HG03439 (cell line): ENCODE data around the gene KMT2B.
"Not testable (repeated sequence)": the region's sequence is repeated elsewhere in the genome, so short reads cannot be mapped to it uniquely, and the experiment has no call there.

Source experiments
- ATAC-seq: cut with Tn5 transposase; IDR thresholded peaks from one replicate; pipeline ENCODE4 v1.9.1; 2021; ENCODE audit warnings: mild to moderate bottlenecking, moderate library complexity; ENCODE audit not compliant: unreplicated experiment

KMT2B gene

DNA sequence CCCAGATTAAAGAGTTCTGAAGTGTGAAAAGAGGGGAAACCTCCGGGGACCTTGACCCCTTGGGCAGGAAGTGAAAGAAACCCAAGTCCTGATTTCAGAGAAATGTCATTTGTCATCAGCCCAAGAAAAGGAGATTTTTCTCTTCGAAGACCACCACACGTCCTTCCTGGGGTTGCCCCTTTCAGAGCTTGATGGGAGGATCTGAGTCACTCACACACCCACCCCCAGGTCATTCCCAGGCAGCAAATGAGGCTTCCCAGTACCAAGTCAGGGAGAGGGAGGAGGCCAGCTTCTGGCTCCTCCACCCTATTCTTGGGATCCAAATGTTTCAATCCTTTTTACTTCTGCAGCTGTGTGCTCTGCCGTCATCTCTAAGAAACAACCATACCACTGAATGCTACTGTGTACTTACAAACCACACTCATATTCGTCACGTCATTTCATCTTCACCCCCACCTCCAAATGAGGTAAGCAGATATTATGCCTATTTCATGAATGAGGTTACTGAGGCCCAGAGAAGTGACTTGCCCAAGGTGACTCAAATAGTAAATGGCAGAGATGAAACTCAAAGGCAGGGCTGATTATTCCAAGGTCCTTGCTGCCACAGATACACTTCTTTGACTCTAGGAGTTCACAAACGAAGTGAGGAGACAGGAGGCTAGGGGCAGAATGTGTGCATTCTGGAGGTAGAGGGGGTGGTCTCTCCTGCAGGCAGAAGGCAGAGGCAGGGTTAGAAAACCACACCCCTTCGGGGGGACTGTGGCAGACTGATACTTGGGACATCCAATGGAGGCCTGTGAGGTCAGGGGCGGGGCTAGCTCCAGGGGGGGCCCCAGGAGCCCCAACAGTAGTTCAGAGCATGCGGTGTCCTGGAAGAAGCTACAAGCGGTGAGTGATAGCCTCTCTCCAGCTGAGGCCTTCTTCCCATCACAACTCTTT lies 5.0 kb upstream of the KMT2B start:
- no peak for ATAC-seq

DNA sequence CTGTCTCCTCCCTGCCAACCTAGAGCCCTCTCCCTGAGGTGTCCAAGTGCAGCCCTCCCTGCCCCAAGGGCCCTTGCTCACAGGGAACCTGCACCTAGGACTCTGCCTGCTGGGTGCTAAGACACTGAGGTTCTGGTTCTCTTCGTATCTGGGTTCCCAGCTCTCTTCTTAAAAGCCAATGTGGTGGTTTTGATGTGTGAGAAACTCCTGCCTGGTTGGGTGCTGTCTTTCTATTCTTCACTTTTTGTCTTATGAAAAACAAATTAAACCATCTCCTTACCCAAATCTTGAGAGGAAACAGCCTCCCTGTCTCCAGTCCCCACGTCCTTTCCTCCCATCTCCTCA lies 4.3 kb upstream of the KMT2B start:
- no peak for ATAC-seq

DNA sequence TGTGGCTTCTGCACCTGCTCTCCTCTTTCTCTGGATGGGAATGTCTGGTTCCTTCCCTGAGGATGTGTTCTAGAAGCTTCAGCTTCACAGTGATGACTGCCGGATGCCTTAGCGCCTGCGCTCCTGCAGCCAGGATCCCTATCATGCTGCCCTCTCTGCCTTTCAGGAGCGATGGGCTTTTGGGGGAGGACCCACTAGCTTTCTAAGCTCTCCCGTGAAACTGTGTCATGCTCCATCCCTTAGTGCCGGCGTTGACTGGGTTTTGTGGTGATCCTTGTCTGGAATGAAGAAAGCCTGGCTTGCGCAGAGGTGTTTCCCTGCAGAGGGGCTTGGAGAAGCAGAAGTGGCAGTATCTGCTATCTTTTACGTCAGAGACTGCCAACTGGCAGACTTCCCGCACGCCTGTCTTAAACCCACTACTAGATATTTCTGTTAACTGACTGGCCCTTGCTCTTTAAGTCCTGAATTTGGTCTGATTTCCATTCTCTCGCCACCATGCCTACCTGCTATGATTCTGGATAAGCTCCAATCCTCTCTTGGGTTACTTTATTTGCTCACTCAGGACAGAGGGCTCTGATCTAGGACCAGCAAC lies 3.8 kb upstream of the KMT2B start:
- no peak for ATAC-seq

DNA sequence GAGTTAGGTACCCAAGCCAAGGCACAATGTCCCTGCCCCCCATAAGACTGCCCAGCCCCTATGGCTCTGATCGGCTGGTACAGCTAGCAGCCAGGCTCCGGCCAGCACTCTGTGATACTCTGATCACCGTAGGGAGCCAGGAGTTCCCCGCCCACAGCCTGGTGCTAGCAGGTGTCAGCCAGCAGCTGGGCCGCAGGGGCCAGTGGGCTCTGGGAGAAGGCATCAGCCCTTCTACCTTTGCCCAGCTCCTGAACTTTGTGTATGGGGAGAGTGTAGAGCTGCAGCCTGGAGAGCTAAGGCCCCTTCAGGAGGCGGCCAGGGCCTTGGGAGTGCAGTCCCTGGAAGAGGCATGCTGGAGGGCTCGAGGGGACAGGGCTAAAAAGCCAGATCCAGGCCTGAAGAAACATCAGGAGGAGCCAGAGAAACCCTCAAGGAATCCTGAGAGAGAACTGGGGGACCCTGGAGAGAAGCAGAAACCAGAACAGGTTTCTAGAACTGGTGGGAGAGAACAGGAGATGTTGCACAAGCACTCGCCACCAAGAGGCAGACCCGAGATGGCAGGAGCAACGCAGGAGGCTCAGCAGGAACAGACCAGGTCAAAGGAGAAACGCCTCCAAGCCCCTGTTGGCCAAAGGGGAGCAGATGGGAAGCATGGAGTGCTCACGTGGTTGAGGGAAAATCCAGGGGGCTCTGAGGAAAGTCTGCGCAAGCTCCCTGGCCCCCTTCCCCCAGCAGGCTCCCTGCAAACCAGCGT lies 3.0 kb upstream of the KMT2B start:
- no peak for ATAC-seq

DNA sequence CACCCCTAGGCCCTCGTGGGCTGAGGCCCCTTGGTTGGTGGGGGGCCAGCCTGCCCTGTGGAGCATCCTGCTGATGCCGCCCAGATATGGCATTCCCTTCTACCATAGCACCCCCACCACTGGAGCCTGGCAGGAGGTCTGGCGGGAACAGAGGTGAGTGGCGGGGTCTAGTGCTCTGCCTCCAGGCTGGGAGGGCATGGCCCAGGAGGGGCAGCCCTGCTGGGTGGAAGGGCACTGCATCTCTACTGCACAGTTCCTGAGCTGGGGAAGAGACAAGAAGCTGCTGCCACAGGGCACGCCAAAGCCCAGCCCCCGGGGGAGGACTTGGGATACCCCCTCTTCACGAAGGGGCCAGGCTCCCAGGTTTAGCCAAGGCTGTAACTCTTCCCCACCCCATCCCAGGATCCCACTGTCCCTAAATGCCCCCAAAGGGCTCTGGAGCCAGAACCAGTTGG lies 2.4 kb upstream of the KMT2B start:
- ATAC-seq: no peak

DNA sequence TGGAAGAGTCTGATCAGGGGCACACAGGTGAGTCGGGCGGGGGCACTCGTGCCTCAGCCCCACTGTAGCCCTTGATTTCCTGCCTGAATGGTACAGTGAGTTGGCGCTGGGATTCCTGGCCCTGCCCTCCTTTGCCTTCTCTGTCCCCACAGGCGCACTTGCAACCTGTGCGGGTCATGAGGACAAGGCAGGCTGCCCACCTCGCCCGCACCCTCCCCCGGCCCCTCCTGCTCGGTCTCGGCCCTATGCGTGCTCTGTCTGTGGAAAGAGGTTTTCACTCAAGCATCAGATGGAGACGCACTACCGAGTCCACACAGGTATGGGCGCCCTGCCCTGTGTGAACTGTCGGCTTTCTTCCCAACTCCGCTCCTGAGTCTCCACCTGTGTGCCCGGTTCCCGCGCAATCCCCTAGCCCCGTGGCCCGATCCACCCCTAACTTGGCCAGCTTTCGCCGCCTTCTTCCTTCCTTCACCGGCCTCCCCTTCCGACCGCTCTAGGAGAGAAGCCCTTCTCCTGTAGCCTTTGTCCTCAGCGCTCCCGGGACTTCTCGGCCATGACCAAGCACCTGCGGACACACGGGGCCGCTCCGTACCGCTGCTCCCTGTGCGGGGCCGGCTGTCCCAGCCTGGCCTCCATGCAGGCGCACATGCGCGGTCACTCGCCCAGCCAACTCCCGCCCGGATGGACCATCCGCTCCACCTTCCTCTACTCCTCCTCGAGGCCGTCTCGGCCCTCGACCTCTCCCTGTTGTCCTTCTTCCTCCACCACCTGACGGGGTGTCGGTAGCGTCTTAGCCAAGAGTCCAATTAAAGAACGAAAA lies 1.6 kb upstream of the KMT2B start:
- peak; percentile 4 for ATAC-seq

DNA sequence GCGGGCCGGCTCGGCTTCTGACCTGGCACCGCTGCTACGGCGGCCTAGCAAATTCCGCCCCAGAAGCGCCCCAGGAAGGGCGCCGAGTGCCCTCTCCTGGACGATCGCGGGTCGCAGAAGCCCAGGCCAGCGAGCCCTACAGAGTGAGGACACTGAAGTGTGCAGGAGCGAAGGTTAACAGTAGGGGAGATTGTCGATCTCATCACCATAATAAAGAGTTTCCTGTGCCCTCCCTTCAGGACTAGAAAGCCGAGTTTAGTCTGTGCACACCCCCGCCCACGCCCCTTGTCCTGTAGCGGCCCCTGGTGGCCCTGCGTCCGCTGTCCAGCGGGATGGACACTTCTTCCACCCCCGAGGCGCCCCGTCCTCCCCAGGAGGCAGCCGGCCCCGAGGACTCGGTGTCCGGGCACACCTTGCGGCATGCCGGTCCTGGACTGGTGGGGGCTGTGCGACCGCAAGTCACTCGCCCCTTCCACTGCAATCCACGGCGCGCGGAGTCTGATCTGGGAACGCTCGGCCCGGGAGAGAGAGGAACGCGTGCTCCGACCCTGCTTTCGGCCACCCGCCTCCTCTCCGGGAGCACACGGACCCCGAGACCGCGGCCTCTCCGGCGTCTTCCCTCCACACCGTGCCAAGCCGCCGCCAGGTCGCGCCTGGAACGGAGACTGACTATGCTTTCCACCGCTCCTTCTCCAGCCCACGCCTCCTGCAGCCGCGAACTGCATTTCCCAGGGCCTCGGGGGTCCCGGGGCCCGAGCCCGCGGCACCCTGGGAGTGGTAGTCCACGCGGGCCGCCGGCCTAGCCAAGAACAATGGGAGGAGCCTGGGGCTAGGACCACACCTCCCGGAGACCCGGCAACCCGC lies 770 bp upstream of the KMT2B start:
- peak; percentile 61 for ATAC-seq

DNA sequence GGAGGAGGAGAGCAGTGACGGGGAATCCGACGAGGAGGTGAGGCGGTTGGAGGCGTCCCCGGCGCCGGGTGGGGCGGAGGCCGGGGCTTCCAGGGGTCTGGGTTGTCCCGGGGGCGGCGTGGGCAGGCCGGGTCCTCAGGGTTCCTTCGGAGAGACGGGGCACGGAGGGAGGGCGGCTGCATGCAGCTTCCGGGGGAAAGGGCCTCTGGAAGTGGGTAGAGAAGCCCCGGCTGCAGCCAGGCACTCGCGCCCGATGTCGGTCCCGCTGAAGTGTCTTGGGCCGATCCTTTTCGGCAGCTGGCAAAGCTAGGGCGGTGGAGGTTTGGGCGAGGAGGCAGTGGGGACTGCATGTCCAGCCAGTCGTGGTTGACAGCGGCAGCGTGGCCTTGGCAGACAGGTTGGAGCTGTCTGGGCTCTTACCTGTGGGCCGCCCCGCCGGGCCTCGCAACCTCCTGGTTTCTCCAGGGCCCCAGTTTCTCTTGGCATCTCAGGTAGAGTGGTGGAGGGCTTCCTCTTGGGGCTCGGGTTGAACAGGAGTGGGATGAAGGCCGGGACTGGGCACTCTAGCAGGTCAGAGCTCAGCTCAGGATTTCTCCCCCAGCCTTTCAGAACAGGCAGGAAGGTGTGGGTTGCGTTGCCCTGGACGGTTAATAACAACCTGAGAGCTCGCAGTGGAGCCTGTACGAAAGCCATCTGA lies 690 bp downstream of the KMT2B start:
- ATAC-seq: no peak

DNA sequence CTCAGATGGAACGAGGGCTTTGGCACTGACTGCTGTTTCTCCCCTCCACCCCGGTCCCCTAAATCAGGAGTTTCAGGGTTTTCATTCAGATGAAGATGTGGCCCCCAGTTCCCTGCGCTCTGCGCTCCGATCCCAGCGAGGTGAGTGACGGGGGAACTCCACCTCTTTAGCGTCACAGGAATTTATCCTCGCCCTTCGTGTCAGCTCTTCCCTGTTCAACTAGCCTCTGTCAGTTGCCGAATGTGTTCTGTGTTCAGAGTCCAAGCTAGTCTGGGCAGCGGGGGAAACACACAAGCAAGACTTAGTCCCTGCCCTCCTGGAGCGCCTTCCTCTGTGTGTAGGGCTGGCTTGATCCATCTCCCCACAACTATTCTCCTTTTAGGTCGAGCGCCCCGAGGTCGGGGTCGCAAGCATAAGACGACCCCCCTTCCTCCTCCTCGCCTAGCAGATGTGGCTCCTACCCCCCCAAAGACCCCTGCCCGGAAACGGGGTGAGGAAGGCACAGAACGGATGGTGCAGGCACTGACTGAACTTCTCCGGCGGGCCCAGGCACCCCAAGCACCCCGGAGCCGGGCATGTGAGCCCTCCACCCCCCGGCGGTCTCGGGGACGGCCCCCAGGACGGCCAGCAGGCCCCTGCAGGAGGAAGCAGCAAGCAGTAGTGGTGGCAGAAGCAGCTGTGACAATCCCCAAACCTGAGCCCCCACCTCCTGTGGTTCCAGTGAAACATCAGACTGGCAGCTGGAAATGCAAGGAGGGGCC lies 1.8 kb downstream of the KMT2B start:
- no peak for ATAC-seq

DNA sequence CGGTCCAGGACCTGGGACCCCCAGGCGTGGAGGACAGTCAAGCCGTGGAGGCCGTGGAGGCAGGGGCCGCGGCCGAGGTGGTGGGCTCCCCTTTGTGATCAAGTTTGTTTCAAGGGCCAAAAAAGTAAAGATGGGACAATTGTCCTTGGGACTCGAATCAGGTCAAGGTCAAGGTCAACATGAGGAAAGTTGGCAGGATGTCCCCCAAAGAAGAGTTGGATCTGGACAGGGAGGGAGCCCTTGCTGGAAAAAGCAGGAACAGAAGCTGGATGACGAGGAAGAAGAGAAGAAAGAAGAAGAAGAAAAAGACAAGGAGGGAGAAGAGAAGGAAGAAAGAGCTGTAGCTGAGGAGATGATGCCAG lies 2.3 kb downstream of the KMT2B start:
- no peak for ATAC-seq

DNA sequence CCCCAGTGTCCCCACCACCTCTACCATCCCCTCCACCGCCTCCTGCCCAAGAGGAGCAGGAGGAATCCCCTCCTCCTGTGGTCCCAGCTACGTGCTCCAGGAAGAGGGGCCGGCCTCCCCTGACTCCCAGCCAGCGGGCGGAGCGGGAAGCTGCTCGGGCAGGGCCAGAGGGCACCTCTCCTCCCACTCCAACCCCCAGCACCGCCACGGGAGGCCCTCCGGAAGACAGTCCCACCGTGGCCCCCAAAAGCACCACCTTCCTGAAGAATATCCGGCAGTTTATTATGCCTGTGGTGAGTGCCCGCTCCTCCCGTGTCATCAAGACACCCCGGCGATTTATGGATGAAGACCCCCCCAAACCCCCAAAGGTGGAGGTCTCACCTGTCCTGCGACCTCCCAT lies 2.8 kb downstream of the KMT2B start:
- ATAC-seq: no peak

DNA sequence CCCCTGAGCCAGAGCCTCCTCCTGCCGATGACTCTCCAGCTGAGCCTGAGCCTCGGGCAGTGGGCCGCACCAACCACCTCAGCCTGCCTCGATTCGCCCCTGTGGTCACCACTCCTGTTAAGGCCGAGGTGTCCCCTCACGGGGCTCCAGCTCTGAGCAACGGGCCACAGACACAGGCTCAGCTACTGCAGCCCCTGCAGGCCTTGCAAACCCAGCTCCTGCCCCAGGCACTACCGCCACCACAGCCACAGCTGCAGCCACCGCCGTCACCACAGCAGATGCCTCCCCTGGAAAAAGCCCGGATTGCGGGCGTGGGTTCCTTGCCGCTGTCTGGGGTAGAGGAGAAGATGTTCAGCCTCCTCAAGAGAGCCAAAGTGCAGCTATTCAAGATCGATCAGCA lies 3.6 kb downstream of the KMT2B start:
- ATAC-seq: no peak

DNA sequence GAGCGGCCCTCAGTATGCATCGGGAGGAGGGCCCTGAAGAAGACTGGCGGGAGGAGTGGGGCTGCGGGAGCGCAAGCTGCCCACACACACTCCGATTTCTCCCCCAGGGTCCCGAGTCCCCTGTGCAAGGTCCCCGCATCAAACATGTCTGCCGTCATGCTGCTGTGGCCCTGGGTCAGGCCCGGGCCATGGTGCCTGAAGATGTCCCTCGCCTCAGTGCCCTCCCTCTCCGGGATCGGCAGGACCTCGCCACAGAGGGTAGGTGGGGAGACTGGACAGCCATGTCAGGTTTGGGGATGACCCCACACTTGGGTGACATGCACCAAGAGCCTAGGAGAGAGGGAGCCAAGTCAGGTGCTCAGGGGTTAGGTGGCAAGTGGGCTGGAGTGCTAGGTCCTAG lies 4.7 kb downstream of the KMT2B start:
- no peak for ATAC-seq

DNA sequence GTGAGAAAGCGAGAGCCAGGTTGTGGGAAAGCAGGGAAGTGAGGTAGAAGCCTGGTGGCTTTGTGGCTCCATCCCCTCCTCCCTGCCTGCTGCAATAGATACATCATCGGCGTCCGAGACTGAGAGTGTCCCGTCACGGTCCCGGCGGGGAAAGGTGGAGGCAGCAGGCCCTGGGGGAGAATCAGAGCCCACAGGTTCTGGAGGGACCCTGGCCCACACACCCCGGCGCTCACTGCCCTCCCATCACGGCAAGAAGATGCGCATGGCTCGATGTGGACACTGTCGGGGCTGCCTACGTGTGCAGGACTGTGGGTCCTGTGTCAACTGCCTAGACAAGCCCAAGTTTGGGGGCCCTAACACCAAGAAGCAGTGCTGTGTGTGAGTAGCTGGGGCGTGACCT lies 5.1 kb downstream of the KMT2B start:
- ATAC-seq: no peak

DNA sequence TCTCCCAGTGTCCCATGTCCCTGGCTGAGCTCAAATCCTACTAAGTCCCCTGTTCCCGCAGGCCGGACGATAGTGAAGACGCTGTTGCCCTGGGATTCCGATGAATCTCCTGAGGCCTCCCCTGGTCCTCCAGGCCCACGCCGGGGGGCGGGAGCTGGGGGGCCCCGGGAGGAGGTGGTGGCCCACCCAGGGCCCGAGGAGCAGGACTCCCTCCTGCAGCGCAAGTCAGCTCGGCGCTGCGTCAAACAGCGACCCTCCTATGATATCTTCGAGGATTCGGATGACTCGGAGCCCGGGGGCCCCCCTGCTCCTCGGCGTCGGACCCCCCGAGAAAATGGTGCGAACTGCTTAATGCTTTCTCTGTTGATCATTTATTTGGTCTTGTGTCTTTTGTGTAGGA lies 5.9 kb downstream of the KMT2B start:
- ATAC-seq: no peak

DNA sequence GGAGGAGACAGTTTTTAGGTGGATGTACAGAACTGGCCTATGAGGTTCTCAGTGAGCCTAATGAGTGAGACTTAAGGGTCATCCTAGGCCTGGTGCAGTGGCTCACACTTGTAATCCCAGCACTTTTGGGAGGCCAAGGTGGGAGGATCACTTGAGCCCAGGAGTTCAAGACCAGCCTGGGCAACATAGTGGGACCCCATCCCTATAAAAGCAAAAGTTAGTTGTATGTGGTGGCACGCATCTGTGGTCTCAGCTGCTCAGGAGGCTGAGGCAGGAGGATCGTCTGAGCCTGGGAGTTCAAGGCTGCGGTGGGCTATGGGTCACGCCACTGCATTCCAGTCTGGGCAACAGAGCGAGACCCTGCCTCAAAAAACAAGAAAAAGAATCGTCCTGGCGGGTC lies 6.3 kb downstream of the KMT2B start:
- ATAC-seq: not testable (repeated sequence)

DNA sequence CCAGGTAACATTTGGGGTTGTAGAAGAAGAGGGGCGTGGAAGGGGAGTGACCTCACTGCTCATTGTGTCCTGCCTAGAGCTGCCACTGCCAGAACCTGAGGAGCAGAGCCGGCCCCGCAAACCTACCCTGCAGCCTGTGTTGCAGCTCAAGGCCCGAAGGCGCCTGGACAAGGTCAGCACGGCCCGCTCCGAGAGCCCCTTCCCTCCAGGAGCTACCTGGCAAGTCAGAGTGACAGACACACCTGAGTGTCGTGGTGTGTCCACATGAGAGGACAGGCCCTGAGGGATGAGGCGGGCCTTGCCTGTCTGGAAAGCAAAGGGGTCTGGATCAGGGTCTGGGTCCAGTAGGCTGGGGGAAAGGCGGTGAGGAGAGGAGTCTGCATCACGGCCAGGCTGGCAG lies 6.8 kb downstream of the KMT2B start:
- no peak for ATAC-seq

DNA sequence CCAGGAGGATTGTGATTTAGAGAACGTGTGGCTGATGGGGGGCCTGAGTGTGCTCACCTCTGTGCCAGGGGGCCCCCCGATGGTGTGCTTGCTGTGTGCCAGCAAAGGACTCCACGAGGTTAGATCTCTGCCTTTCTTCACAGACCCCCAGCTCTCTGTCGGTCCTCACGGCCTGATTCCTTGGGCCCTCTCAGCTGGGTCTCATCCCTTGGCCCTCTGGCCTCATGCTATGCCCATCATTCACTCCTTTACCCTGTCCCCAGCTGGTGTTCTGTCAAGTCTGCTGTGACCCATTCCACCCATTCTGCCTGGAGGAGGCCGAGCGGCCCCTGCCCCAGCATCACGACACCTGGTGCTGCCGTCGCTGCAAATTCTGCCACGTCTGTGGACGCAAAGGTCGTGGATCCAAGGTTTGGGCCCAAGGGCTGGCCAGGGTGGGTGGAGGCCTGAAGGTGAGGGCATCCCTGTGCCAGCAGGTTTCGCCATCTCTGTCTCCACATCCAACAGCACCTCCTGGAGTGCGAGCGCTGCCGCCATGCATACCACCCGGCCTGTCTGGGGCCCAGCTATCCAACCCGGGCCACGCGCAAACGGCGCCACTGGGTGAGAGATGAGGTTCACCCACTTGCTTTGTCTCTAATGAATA lies 7.5 kb downstream of the KMT2B start:
- ATAC-seq: no peak
